ENCODE data around the gene RBM24. TPM values are rescaled to one million over a fixed set of nuclear protein-coding genes. Genes with fewer than 3 reads are reported as not detected.

RBM24 gene
- total RNA-seq, 1 experiment from 2014 or later = 3.3 TPM

GRCh38 chr6:17278289-17279063 lies 2.7 kb upstream of the RBM24 start:
- Histone ChIP-seq H3K36me3 (ENCODE audit: control insufficient read depth in 1 of 2, insufficient read depth in 2 of 2, low read length in 2 of 2) (no peaks in the 10 kb centered on the region), H4K20me1 (ENCODE audit: insufficient read depth) (no peaks in the 10 kb centered on the region), H3K9me3 (ENCODE audit: control insufficient read depth in 1 of 2, insufficient read depth in 1 of 2, low read depth in 1 of 2, low read length in 2 of 2) (no peaks in the 10 kb centered on the region), H2AFZ (ENCODE audit: low read depth, low read length, poor library complexity, severe bottlenecking) (peak overlapping the region; percentile 89), H3K4me2 (ENCODE audit: low read length) (peak overlapping the region; percentile 83), H3K27me3 (ENCODE audit: insufficient read depth, low read length) (no peaks in the 10 kb centered on the region), H3K4me3 (replicated peaks in 1 of 2; ENCODE audit: low read depth in 1 of 2, low read length in 2 of 2) (peak overlapping the region; percentile 29 to 49), H3K4me1 (ENCODE audit: control insufficient read depth in 1 of 2, insufficient read depth in 2 of 2, low read length in 2 of 2) (peaks cover 13 to 48% of the 10 kb centered on the region in 2 experiments), H3K79me2 (ENCODE audit: insufficient read depth, low read length) (no peaks in the 10 kb centered on the region), H3K9ac (ENCODE audit: low read length) (peak overlapping the region; percentile 53), H3K9me2 (ENCODE audit: insufficient read depth) (no peaks in the 10 kb centered on the region), H3K27ac (ENCODE audit: low read depth, low read length) (peak overlapping the region; percentile 49)
- peak; percentile 55 for ATAC-seq
- ChIA-PET POLR2A (no interaction called here), RAD21 (ENCODE audit: low non-redundant PET in 1 of 2, low total read pairs in 2 of 2, uncharacterized antibody in 2 of 2, unreplicated experiment in 2 of 2) (no interaction called here), CTCF (no interaction called here)
- DNase-seq (ENCODE audit: low read depth, low spot score) = no peak
- intact Hi-C loops (cut with micrococcal nuclease) = loop anchor here (10.0 kb wide), 1 partner anchor 306 kb away; no protein-coding TSS in a partner anchor
- no TSS peak for BruUV-seq (replicated peaks)
- TF ChIP-seq RAD21 (IDR thresholded peaks at IDR 0.05; ENCODE audit: low read depth) = no peak
- TF ChIP-seq ATF3 (IDR thresholded peaks at IDR 0.05) = no peak
- no peak for TF ChIP-seq CEBPB (IDR thresholded peaks at IDR 0.05; ENCODE audit: low read depth)
- peak; percentile 69 for TF ChIP-seq JUND (IDR thresholded peaks at IDR 0.05)
- 0 out of 2 replicates have a peak, but pooled peaks have one; percentile 33 for TF ChIP-seq MAX (IDR thresholded peaks at IDR 0.05)
- no peak for TF ChIP-seq EZH2 (IDR thresholded peaks at IDR 0.05)
- peak; percentile 40 for TF ChIP-seq SP1 (IDR thresholded peaks at IDR 0.05; ENCODE audit: low read depth)
- no peak for TF ChIP-seq ZFX (IDR thresholded peaks at IDR 0.05)
- no peak for TF ChIP-seq ZNF274 (IDR thresholded peaks at IDR 0.05; ENCODE audit: low read depth, low read length)
- TF ChIP-seq YY1 (IDR thresholded peaks at IDR 0.05; ENCODE audit: extremely low read depth, insufficient replicate concordance, low read depth, low read length) = no peak
- TF ChIP-seq TCF7L2 (IDR thresholded peaks at IDR 0.05; ENCODE audit: borderline replicate concordance, extremely low read depth, insufficient read depth, insufficient read length) = peak; percentile 18
- TF ChIP-seq ELF1 (IDR thresholded peaks at IDR 0.05; ENCODE audit: borderline replicate concordance, low read depth) = no peak
- TF ChIP-seq EZH2phosphoT487 (IDR thresholded peaks at IDR 0.05; ENCODE audit: borderline replicate concordance) = no peak
- TF ChIP-seq CBX3 (IDR thresholded peaks at IDR 0.05; ENCODE audit: low read depth) = peak; percentile 51; the same call in 1 of the 2 replicates
- TF ChIP-seq SRF (IDR thresholded peaks at IDR 0.05; ENCODE audit: low read depth) = no peak
- peak; percentile 85 for TF ChIP-seq FOSL1 (IDR thresholded peaks at IDR 0.05; ENCODE audit: low read depth)
- no peak for TF ChIP-seq POLR2AphosphoS5 (IDR thresholded peaks at IDR 0.05; ENCODE audit: low read depth, low read length)
- TF ChIP-seq SIN3A (IDR thresholded peaks at IDR 0.05; ENCODE audit: low read depth) = no peak
- TF ChIP-seq POLR2A (IDR thresholded peaks at IDR 0.05; ENCODE audit: borderline replicate concordance, extremely low read depth, insufficient read depth, insufficient read length) = no peak
- TF ChIP-seq, protein P1, sequence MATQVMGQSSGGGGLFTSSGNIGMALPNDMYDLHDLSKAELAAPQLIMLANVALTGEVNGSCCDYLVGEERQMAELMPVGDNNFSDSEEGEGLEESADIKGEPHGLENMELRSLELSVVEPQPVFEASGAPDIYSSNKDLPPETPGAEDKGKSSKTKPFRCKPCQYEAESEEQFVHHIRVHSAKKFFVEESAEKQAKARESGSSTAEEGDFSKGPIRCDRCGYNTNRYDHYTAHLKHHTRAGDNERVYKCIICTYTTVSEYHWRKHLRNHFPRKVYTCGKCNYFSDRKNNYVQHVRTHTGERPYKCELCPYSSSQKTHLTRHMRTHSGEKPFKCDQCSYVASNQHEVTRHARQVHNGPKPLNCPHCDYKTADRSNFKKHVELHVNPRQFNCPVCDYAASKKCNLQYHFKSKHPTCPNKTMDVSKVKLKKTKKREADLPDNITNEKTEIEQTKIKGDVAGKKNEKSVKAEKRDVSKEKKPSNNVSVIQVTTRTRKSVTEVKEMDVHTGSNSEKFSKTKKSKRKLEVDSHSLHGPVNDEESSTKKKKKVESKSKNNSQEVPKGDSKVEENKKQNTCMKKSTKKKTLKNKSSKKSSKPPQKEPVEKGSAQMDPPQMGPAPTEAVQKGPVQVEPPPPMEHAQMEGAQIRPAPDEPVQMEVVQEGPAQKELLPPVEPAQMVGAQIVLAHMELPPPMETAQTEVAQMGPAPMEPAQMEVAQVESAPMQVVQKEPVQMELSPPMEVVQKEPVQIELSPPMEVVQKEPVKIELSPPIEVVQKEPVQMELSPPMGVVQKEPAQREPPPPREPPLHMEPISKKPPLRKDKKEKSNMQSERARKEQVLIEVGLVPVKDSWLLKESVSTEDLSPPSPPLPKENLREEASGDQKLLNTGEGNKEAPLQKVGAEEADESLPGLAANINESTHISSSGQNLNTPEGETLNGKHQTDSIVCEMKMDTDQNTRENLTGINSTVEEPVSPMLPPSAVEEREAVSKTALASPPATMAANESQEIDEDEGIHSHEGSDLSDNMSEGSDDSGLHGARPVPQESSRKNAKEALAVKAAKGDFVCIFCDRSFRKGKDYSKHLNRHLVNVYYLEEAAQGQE (IDR thresholded peaks at IDR 0.05; ENCODE audit: low read depth) = no peak
- TF ChIP-seq, protein P2, sequence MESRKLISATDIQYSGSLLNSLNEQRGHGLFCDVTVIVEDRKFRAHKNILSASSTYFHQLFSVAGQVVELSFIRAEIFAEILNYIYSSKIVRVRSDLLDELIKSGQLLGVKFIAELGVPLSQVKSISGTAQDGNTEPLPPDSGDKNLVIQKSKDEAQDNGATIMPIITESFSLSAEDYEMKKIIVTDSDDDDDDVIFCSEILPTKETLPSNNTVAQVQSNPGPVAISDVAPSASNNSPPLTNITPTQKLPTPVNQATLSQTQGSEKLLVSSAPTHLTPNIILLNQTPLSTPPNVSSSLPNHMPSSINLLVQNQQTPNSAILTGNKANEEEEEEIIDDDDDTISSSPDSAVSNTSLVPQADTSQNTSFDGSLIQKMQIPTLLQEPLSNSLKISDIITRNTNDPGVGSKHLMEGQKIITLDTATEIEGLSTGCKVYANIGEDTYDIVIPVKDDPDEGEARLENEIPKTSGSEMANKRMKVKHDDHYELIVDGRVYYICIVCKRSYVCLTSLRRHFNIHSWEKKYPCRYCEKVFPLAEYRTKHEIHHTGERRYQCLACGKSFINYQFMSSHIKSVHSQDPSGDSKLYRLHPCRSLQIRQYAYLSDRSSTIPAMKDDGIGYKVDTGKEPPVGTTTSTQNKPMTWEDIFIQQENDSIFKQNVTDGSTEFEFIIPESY (IDR thresholded peaks at IDR 0.05; ENCODE audit: extremely low read depth, insufficient replicate concordance, low read length) = no peak

All from HCT116 (cell line).